Amniotic epithelial cell (primary cell): ENCODE results near the gene C9orf152.
A peak's percentile ranks its signal among the peaks of the same experiment; 100 is the strongest.

ENCODE experiments used
- DNase-seq: peaks from one replicate; pipeline ENCODE4 v3.0.0-alpha.2; 2010; ENCODE audit warnings: low read depth

Gene C9orf152

DNA sequence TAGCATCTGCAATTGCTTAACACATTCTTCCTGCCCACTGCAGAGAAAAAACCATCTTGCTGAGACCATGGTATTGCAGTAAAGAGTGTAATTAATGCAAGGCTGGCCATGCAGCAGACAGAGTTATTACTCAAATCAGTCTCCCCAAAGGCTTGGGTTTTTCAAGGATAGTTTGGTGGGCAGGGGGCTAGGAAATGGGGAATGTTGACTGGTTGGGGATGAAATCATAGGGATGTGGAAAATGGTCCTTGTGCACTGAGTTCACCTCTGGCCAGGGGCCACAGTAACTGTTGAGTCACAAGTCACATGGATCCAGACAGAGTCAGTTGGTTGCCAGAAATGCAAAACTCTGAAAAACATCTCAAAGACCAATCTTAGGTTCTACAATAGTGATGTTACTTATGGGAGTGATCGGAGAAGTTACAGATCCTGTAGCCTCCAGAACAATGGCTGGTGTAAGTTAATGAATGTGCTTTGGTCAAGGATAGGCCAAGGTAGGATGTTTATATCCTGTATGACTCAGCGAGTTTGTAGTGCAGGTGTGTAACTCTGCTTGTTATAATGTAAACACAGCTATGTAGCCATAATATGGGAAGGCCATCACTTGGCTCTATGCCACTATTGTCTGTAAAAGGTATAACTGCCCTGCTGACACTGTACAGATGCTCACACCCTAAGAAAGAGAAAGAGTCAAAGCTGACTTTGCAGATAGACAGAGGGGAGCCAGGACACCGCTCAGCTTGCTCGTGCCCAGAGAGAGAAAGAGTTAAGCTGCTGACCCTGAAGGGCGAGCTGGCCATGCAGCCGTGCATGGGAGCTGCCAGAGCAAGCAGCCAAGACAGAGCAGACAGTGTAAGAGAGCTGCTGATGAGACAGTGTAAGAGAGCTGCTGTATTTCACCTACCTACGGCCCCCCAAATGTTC is 27.2 kb downstream of the C9orf152 start:
- peak; percentile 58 for DNase-seq

DNA sequence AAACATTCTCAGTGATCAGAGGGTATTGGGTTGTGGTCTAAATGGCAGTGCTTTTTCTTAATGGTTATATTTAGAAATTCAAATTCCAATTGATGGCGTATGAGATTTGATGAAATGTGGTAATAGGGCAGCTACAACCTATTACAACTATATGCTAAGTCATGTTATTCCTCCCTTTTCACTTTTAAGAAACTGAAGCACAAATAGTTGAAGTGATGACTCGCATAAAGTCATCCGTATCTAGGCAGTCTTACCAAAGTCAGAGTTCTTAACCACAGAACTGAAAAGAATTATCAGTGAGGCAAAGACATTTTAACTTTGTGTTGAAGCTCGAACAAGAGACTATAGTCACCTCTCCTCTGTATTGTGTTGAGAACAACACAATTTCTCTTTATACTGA is 28.2 kb downstream of the C9orf152 start:
- DNase-seq = peak; percentile 77

DNA sequence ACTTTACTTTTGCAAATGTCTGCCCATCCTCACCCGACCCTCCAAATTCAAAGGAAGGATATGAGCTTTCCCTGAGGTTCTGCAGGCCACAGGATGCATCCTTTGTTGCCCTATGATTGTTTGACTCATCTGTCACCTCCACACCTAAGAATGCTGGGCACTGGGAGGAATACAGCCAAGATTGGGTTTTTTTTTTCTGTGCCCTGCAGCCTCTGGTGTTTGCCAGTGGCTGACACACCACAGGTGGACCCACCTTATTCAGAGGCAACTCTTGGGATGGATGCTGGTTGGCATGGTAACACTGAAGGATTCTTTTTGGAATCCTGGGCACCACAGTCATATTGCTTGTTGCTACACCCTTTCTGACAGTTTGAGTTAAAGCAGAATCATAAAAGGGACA is 29.7 kb downstream of the C9orf152 start:
- DNase-seq = no peak

DNA sequence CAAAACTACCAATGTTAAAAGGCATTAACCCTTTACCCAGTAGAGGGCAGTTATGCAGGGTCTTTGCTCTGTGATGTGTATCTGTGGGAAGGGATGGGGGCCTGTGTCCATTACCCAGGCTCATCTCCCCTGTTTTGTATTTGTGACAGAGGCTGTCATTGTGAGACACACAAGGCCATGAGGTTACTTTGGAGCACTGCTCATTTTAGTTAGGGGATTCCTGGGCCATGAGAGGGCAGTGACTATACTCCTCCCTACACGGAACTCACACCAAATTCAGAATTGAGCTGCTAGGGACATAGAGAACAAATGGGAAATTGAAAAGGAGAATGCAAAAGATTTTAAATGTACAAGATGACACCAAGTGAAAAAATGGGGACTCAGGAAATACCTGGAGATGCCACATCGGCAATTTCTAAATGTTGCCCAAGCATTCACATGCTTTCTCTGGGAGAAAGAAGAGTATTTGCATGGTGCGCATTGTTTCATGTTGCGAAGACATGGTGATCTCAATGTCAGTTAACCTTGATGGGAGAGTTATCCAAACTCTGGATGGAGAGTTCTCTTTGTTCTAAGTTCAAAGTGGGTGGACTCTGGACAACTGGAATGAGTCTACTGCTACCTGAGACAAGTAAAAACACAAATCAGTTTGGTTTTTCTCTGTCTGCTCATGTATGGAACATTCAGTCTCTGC is 32.5 kb downstream of the C9orf152 start:
- no peak for DNase-seq

DNA sequence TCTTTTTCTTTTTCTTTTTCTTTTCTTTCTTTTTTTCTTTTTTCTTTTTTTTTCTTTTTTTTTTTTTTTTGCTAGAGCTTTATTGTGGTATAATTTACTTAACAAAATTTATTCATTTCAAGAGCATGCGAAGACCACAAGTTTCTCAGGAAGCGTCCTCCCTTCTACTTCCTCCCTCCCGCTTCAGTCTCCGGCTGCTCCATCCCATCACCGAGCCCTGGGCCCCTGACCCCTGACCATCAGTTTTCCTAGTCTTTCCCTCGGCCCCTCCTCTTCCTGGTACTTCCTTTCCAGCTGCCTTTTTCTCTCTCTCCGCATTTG is 34.7 kb downstream of the C9orf152 start:
- DNase-seq = no peak

DNA sequence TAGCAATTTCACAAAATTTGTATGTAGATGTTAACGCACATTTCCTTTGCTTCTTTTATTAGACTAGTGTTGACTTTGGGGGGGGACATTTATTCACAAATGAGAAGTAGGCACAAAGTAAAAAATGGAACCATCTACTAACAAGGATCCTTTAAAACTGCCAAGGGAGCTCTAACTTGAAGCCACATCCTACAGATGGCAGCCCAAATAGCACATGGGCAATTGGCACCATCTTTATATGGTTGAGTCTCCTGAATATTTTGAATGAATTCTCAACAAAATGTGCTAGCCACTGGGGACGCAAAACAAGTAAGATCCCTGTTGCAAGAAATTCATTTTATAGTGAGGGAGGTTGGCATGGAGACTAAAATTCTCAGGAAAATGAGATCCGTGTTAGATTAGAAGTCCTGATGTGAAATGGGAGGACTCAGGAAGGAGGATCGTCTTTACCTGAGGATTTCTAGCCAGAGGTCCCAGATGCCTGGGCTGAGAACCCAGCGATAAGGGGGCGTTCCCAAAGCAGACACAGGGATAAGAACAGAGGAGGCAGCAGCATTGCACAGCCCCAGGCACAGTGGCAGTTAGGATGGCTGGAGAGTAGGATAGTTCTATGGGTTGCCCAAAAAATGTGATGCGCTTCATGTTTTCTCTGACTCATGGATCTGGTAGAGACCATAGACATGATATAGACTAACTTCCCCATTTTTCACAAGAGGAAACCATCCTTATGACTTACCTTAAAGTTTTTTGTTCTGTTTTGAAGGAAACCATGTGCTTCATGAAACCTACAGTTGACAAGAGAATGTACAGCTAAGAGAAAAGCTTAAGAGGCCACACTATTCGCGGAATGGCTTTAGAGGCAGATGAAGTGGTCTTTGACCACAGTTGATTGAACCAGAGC is 37.4 kb downstream of the C9orf152 start:
- no peak for DNase-seq

DNA sequence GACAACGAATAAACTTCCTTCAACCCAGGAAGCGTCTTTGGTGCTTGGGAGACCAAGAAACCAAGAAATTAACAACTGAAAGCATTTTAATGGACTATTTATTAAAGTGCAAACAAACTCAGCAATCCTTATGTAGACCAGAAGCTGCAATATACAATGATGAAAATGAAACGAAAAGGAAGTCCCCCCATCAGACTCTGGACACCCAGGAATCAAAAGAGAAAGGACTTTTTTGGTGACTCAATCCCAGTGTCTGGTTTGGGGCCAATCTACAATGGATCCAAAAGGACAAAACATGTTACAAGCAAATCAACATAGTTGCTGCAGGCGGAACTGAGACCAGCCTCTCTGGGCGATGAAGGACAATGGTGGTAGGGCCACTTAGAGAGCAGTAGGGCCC is 39.5 kb downstream of the C9orf152 start:
- no peak for DNase-seq

DNA sequence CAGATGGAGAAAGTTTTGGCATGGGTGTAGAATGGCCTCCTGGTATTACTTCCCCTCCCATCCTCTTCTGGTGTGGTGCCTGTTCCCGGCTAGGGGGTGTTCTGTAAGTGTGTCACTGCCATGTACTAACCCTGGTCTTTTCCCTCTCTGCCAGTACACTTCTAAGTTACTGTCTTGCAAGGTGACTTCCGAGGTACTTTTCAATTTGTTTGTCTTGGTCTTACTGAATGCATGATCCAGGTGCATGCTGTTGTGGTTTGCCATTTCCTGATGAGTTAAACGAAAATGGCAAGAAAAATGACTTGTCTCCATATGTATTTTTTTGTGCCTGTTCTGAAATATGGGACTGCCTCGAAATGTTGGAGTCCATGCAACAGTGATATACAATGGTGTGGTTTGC is 46.0 kb downstream of the C9orf152 start:
- no peak for DNase-seq

DNA sequence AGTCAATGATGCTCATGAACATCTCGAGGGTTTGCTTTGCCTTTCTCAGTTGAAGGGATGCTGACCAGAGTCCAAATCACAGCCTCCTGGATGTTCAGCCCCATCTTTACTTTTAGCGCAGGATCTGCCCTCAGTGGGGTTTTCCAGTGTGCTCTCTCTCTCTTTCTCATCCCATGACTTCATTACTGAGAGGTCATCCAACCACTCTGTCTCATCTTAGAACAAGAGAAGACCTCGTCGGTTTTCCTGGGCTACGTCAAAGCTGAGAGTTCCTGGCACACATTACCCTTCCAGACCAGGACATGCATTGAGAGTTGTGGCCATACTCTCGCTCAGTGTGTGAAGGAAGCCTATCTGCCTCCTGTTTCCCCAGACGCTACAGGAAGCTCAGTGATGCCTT is 47.3 kb downstream of the C9orf152 start:
- no peak for DNase-seq

DNA sequence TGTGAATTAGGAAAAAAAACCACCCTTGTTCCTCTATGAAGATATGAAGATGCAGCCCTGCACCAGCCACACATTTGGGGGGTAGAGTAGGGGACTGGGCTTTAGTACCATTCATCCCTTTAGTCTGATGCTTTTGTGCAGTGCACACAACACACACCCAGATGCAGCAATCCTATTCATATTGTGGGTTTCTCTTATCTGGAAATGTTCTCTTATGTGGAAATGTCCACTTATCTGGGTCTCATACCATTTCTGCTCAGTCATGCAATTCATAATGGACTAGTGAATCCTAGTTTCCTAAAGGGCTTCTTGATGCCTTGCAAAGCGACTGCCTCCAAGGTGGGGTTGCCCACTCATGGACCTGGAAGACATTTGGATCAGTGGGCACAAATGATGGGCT is 47.8 kb downstream of the C9orf152 start:
- peak; percentile 95 for DNase-seq

DNA sequence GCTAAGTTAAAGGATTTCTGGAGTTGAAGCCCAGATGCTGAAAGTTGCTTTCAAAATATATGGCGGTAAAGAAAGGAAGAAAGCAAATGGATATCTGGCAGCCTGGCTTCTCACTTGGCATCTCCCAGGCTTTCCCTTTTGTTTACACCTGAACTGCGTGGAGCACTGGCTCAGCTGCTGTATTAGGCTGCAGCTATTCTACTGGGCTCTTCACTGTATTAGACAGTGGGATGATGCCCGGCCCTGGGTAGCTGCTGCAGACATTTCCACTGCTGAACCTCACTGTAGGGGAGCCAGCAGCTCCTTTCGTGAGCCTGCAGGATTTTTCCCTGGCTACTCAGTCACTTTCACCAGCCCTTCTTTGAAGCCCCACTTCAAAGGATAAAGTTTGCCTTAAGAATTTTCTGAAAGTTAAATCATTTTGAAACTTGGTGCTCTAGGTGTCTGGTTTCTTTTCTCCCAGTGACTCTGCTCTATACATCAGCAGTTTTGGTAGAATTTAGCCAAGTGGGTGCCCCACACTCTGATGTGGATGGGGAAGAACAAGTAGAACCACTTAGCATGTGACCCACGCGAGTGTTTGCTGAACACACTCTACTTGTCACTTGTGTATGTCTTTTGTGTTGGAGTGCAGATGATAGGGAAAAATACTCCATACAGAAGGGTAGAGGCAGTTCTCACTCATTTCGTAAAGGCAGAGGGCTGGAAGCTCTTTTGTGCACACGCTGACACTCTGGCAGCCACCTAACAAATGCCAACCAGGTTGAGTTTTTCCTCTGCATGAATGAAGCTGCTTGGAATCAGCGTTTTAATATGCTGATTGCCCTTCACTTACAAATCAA is 49.9 kb downstream of the C9orf152 start:
- DNase-seq = no peak

DNA sequence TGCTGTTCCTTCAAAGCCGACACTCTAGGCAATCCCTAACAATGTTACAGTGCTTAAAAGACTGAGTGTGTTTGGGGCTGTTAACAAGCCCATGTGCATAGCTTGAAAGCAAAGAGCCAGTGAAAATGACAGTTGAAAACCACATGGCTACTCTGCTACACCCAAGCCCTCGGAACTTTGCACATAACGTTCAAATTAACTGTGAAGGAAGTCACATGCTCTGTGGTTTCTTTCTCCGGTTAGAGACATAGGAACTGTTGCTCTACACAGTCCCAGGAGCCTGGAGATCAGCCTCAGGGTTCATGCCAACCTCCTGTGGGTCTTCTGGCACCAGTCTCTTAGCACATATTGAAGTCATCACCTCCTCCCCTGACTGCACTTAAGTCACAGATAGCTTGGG is 51.1 kb downstream of the C9orf152 start:
- peak; percentile 57 for DNase-seq

DNA sequence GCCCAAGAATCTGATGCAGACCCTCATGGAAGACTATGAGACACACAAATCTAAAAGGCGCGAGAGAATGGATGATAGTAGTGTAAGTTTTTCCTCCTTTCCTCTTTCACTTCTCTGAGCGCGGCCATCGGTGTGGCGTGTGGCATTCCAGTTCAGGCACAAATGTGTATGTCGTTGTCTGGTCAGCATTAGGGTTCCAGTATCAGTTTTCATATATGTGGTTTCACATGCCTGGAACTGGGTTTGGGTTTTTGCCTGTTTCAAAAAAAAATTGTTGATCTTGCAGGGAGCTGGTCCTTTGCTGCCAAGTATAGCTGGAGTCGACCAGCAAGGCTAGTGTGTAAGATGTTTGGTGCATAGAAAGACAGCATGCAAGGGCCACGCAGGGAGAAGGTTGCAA is 51.5 kb downstream of the C9orf152 start:
- DNase-seq = no peak

DNA sequence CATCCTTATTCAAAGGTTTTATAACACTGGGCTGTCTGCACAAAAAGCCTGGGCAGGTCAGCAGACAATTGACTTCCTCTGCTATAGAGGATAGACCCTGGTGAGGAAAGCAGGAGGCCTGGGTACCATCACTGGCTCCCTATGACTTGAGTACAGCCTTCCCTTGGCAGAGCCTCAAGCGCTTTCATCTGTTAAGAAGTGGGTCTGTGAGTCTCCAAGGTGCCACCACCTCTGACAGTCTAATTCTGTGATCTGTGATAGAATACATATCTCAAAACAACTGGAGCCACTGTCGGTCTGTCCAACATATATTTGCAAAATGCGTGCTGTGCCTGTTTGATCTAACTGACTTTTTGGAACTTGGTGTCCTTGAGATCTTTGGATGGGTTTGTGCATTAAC is 52.2 kb downstream of the C9orf152 start:
- no peak for DNase-seq

DNA sequence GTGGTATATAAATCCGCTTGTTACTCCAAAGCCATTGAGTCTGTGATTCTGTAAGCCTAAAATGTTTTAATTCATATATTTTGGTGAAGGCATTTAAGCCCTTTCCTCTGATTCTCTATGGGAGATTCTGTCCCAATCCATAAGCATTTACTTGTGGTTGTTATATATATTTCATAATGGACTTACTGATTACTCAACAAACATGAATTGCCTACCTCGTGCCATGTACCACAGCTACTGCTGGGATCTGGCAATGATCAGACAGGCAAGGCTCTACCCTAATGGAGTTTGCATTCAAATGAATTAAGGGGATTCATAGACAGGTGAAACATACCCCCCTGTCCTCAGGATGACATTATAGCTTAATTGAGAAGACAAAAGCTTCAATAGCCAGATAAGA is 54.5 kb downstream of the C9orf152 start:
- DNase-seq = peak; percentile 85

DNA sequence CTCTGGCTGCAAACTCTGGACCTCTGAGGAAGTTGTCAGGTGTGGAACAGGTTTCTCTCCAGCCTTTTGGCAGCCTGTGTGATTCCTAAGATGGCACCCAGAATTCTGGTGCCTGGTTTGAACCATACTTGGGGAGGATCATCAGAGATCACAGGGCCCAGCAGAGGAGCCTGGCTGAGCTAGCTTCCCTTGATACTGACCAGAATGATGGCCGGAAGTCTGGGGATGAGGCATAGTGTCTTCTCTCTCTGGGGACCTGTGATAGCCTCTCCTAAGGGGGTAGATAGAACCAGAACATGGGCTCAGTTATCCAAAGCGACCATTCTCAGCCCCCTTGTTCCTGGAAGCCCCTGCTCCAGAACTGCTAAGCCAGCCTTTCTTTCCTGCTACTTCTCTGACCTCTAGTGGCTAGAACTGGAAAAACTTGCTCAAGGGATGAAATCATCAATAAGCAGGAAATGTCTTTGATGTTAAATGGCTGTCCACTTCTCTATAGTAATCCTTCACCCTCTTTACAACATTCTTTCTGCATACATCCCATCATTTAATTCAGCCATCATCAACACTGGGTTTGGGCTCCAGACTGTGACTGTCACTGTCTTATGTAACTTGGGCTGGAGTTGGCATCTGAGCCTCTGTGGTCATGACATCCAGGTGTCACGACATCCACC is 55.1 kb downstream of the C9orf152 start:
- DNase-seq = peak; percentile 50
